OCI-LY1 (cell line): ENCODE data around the gene LAMC1.

ENCODE experiments used
- H2AFZ ChIP-seq: fragments of 200-600 bp; sonication (generic), shearing (Covaris generic); 2 replicates; pipeline ENCODE4 v1.6.0; 2014; ENCODE audit warnings: antibody characterized with exemption, mild to moderate bottlenecking, low read length
- H3F3A ChIP-seq: fragments of 200-600 bp; sonication (generic), shearing (Covaris generic); 2 replicates; pipeline ENCODE4 v1.6.0; 2014; ENCODE audit warnings: mild to moderate bottlenecking, antibody characterized with exemption, low read length, moderate library complexity; ENCODE audit not compliant: insufficient read depth
- H3K27ac ChIP-seq: fragments of 200-600 bp; sonication (generic); 2 replicates; pipeline ENCODE4 v1.5.1; 2014; ENCODE audit warnings: low read length, mixed run types, mild to moderate bottlenecking, low read depth; ENCODE audit not compliant: poor library complexity, severe bottlenecking
- H3K27me3 ChIP-seq: fragments of 200-600 bp; sonication (generic); 2 replicates; pipeline ENCODE4 v1.6.0; 2014; ENCODE audit warnings: antibody characterized with exemption, mild to moderate bottlenecking, low read length, moderate library complexity; ENCODE audit not compliant: insufficient read depth
- H3K36me3 ChIP-seq: fragments of 200-600 bp; sonication (generic); 2 replicates; pipeline ENCODE4 v1.6.1; 2014; ENCODE audit warnings: mild to moderate bottlenecking, antibody characterized with exemption, low read length, moderate library complexity, mixed read lengths; ENCODE audit not compliant: insufficient read depth
- H3K4me1 ChIP-seq: fragments of 200-600 bp; sonication (generic); 2 replicates; pipeline ENCODE4 v1.5.1; 2014; ENCODE audit warnings: mild to moderate bottlenecking, low read length, moderate library complexity; ENCODE audit not compliant: insufficient read depth, severe bottlenecking
- H3K4me2 ChIP-seq: fragments of 200-600 bp; sonication (generic), shearing (Covaris generic); 2 replicates; pipeline ENCODE4 v1.6.1; 2014; ENCODE audit warnings: low read length
- H3K4me3 ChIP-seq: fragments of 200-600 bp; sonication (generic); 2 replicates; pipeline ENCODE4 v1.5.1; 2014; ENCODE audit warnings: low read length, low read depth, mild to moderate bottlenecking, mixed read lengths; ENCODE audit not compliant: poor library complexity, severe bottlenecking
- H3K79me2 ChIP-seq: fragments of 200-600 bp; shearing (Covaris generic); 2 replicates; pipeline ENCODE4 v1.6.1; 2016; ENCODE audit warnings: mixed run types, low read length, mixed read lengths; ENCODE audit not compliant: insufficient read depth
- H3K9ac ChIP-seq: fragments of 200-600 bp; sonication (generic), shearing (Covaris generic); 2 replicates; pipeline ENCODE4 v1.6.1; 2014; ENCODE audit warnings: mild to moderate bottlenecking, low read length, mixed read lengths
- H3K9me2 ChIP-seq: fragments of 200-600 bp; sonication (generic), shearing (Covaris generic); 2 replicates; pipeline ENCODE4 v1.6.1; 2014; ENCODE audit warnings: low read depth, mild to moderate bottlenecking, low read length, mixed read lengths
- H3K9me3 ChIP-seq: fragments of 200-600 bp; shearing (Covaris generic); 2 replicates; pipeline ENCODE4 v1.6.1; 2014; ENCODE audit warnings: low read length, mixed read lengths
- H4K20me1 ChIP-seq: fragments of 200-600 bp; sonication (generic), shearing (Covaris generic); 2 replicates; pipeline ENCODE4 v1.6.0; 2016; ENCODE audit warnings: mild to moderate bottlenecking, low read length; ENCODE audit not compliant: insufficient read depth
- EZH2 ChIP-seq: fragments of 200-600 bp; sonication (generic), shearing (Covaris generic); IDR thresholded peaks from 2 replicates; pipeline ENCODE4 v1.8.0; 2017; ENCODE audit warnings: borderline replicate concordance, mixed run types, mild to moderate bottlenecking, antibody characterized with exemption, low read length, moderate library complexity, mixed read lengths
- TF ChIP-seq, protein P1 (sequence below): fragments of 200-600 bp; sonication (generic), shearing (Covaris generic); IDR thresholded peaks from 2 replicates; pipeline ENCODE4 v1.5.1; 2017; ENCODE audit warnings: mild to moderate bottlenecking, antibody characterized with exemption, low read length, moderate library complexity, mixed read lengths

The LAMC1 gene

DNA sequence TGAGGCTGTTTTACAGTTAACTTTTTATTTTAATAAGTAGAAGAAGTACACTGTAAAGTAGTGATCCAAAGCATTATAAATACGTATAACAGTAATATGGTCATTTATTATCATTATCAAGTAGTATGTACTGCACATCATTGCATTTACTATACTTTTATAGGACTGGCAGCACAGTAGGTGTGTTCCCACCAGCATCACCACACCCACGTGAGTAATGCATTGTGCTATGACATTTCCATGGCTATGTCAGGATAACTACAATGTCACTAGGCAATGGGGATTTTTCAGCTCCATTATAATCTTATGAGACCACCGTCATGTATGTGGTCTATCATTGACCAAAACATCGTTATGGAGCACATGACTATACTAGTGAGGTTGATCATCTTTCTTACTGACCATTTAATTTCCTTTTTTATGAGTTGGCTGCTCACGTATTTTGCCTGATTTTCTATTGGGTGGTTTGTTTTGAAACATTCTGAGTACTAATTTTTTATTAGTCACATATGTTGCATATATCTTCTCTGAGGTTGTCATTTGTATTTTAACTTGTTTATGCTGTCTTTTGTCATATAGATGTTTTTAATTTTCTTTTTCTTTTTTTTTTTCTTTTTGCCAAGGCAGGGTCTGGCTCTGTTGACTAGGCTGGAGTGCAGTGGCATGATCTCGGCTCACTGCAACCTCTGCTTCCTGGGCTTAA lies 44.9 kb upstream of the LAMC1 start:
- H3K9me2 ChIP-seq: no peaks in the 10 kb centered on the region
- H3K4me3 ChIP-seq: no peak overlapping the region
- no peaks in the 10 kb centered on the region for H4K20me1 ChIP-seq
- H3K27me3 ChIP-seq: no peaks in the 10 kb centered on the region
- no peak overlapping the region for H3K9ac ChIP-seq
- H3K9me3 ChIP-seq: no peaks in the 10 kb centered on the region
- no peak overlapping the region for H2AFZ ChIP-seq
- H3K27ac ChIP-seq: no peak overlapping the region
- no peaks in the 10 kb centered on the region for H3F3A ChIP-seq
- TF ChIP-seq, protein P1, sequence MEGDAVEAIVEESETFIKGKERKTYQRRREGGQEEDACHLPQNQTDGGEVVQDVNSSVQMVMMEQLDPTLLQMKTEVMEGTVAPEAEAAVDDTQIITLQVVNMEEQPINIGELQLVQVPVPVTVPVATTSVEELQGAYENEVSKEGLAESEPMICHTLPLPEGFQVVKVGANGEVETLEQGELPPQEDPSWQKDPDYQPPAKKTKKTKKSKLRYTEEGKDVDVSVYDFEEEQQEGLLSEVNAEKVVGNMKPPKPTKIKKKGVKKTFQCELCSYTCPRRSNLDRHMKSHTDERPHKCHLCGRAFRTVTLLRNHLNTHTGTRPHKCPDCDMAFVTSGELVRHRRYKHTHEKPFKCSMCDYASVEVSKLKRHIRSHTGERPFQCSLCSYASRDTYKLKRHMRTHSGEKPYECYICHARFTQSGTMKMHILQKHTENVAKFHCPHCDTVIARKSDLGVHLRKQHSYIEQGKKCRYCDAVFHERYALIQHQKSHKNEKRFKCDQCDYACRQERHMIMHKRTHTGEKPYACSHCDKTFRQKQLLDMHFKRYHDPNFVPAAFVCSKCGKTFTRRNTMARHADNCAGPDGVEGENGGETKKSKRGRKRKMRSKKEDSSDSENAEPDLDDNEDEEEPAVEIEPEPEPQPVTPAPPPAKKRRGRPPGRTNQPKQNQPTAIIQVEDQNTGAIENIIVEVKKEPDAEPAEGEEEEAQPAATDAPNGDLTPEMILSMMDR: no peak
- no peak for TF ChIP-seq EZH2
- H3K36me3 ChIP-seq: no peaks in the 10 kb centered on the region
- no peaks in the 10 kb centered on the region for H3K4me1 ChIP-seq
- no peaks in the 10 kb centered on the region for H3K79me2 ChIP-seq
- H3K4me2 ChIP-seq: no peak overlapping the region

DNA sequence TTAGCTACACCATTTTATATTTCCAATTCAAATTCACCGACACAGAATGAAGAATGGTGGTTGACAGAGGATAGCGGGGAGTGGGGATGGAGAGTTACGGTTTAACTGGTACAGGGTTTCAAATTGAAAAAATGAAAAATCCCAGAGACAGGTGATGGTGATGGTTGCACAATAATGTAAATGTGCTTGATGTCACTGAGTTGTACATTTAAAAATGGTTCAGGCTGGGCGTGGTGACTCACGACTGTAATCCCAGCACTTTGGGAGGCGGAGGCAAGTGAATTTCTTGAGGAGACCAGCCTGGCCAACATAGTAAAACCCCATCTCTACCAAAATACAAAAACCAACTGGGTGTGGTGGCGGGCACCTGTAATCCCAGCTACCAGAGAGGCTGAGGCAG lies 39.1 kb upstream of the LAMC1 start:
- H2AFZ ChIP-seq: no peak overlapping the region
- no peak overlapping the region for H3K4me3 ChIP-seq
- H3K9ac ChIP-seq: no peak overlapping the region
- no peaks in the 10 kb centered on the region for H3K4me1 ChIP-seq
- H3K9me2 ChIP-seq: no peaks in the 10 kb centered on the region
- H3K79me2 ChIP-seq: no peaks in the 10 kb centered on the region
- H3F3A ChIP-seq: no peaks in the 10 kb centered on the region
- no peak overlapping the region for H3K4me2 ChIP-seq
- no peak overlapping the region for H3K27ac ChIP-seq
- TF ChIP-seq EZH2: no peak
- TF ChIP-seq, protein P1: no peak
- no peaks in the 10 kb centered on the region for H3K9me3 ChIP-seq
- H3K27me3 ChIP-seq: no peaks in the 10 kb centered on the region
- no peaks in the 10 kb centered on the region for H3K36me3 ChIP-seq
- no peaks in the 10 kb centered on the region for H4K20me1 ChIP-seq

DNA sequence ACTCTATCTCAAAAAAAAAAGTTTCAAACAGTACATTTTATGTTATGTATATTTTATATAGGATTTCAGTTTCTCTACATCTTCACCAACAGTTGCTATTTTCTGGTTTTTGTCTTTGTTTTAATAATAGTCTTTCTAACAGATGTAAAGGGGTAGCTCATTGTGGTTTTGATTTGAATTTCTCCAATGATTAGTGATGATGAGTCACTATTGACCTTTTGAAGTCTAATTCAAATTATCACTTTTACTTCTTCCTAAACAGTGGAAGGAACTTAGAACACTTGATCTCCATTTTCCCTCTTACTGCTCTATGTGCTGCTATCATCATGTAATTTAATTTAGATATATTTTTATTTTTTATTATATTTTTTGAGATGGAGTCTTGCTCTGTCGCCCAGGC lies 38.6 kb upstream of the LAMC1 start:
- Histone ChIP-seq H3K4me3 (no peak overlapping the region), H3K9me2 (no peaks in the 10 kb centered on the region), H3K9ac (no peak overlapping the region), H3K9me3 (no peaks in the 10 kb centered on the region), H2AFZ (no peak overlapping the region), H3K36me3 (no peaks in the 10 kb centered on the region), H3K4me2 (no peak overlapping the region), H3K79me2 (no peaks in the 10 kb centered on the region), H4K20me1 (no peaks in the 10 kb centered on the region), H3K27ac (no peak overlapping the region), H3K4me1 (no peaks in the 10 kb centered on the region), H3F3A (no peaks in the 10 kb centered on the region), H3K27me3 (no peaks in the 10 kb centered on the region)
- TF ChIP-seq, protein P1: no peak
- no peak for TF ChIP-seq EZH2
